ENCODE measurements around the gene TH. TPM values are rescaled to one million over a fixed set of nuclear protein-coding genes. Genes with fewer than 3 reads are reported as not detected.
"Not testable (repeated sequence)": the region's sequence is repeated elsewhere in the genome, so short reads cannot be mapped to it uniquely, and the experiment has no call there.

TH gene
- polyA plus RNA-seq, 1 donor from 2014 or later, result 3.6 TPM

DNA sequence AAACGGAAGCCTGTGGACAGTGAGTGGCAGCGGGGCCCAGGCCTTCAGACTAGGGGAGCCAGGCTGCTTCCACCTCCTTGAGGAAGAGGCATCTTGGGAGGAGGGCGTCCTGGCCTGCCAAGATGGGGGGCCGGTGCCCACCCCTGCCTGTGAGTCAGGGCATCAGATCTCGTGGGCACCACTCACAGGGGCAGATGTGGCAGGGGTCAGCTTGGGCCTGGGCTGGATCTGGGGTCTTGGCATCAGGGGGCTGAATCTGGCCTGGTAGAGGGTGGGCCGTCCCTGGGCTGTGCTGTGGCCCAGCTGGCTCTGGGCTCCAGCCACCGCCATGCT is 24.1 kb upstream of the TH start:
- no peaks in the 10 kb centered on the region for H3F3A ChIP-seq (ENCODE audit: insufficient read depth, low read length, poor library complexity, severe bottlenecking)
- no peaks in the 10 kb centered on the region for H4K20me1 ChIP-seq (ENCODE audit: insufficient read depth)
- TF ChIP-seq, protein P1, sequence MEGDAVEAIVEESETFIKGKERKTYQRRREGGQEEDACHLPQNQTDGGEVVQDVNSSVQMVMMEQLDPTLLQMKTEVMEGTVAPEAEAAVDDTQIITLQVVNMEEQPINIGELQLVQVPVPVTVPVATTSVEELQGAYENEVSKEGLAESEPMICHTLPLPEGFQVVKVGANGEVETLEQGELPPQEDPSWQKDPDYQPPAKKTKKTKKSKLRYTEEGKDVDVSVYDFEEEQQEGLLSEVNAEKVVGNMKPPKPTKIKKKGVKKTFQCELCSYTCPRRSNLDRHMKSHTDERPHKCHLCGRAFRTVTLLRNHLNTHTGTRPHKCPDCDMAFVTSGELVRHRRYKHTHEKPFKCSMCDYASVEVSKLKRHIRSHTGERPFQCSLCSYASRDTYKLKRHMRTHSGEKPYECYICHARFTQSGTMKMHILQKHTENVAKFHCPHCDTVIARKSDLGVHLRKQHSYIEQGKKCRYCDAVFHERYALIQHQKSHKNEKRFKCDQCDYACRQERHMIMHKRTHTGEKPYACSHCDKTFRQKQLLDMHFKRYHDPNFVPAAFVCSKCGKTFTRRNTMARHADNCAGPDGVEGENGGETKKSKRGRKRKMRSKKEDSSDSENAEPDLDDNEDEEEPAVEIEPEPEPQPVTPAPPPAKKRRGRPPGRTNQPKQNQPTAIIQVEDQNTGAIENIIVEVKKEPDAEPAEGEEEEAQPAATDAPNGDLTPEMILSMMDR (IDR thresholded peaks at IDR 0.05; ENCODE audit: poor library complexity, severe bottlenecking), result no peak
- TF ChIP-seq EZH2 (IDR thresholded peaks at IDR 0.05; ENCODE audit: borderline replicate concordance, insufficient read depth, low read length, poor library complexity, severe bottlenecking) (no peak), POLR2AphosphoS5 (IDR thresholded peaks at IDR 0.05) (no peak), TAF1 (IDR thresholded peaks at IDR 0.05; ENCODE audit: low read depth) (no peak), MXI1 (conservative IDR thresholded peaks at IDR 0.05; ENCODE audit: poor library complexity, severe bottlenecking) (no peak), RAD21 (conservative IDR thresholded peaks at IDR 0.05) (no peak), EP300 (conservative IDR thresholded peaks at IDR 0.05; ENCODE audit: poor library complexity, severe bottlenecking) (no peak), SMC3 (conservative IDR thresholded peaks at IDR 0.05; ENCODE audit: poor library complexity) (no peak)
- TF ChIP-seq, protein P2, sequence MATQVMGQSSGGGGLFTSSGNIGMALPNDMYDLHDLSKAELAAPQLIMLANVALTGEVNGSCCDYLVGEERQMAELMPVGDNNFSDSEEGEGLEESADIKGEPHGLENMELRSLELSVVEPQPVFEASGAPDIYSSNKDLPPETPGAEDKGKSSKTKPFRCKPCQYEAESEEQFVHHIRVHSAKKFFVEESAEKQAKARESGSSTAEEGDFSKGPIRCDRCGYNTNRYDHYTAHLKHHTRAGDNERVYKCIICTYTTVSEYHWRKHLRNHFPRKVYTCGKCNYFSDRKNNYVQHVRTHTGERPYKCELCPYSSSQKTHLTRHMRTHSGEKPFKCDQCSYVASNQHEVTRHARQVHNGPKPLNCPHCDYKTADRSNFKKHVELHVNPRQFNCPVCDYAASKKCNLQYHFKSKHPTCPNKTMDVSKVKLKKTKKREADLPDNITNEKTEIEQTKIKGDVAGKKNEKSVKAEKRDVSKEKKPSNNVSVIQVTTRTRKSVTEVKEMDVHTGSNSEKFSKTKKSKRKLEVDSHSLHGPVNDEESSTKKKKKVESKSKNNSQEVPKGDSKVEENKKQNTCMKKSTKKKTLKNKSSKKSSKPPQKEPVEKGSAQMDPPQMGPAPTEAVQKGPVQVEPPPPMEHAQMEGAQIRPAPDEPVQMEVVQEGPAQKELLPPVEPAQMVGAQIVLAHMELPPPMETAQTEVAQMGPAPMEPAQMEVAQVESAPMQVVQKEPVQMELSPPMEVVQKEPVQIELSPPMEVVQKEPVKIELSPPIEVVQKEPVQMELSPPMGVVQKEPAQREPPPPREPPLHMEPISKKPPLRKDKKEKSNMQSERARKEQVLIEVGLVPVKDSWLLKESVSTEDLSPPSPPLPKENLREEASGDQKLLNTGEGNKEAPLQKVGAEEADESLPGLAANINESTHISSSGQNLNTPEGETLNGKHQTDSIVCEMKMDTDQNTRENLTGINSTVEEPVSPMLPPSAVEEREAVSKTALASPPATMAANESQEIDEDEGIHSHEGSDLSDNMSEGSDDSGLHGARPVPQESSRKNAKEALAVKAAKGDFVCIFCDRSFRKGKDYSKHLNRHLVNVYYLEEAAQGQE (IDR thresholded peaks at IDR 0.05; ENCODE audit: borderline replicate concordance), result no peak
- H3K27ac ChIP-seq (ENCODE audit: low read length), result no peak overlapping the region
- H2AFZ ChIP-seq (ENCODE audit: low read depth, low read length), result no peak overlapping the region
- no peaks in the 10 kb centered on the region for H3K9me2 ChIP-seq (ENCODE audit: insufficient read depth, low read length)
- no peak overlapping the region for H3K4me3 ChIP-seq (ENCODE audit: low read length)
- H3K4me2 ChIP-seq (ENCODE audit: low read length), result no peak overlapping the region
- H3K9me3 ChIP-seq (ENCODE audit: low read length), result no peaks in the 10 kb centered on the region
- no peaks in the 10 kb centered on the region for H3K27me3 ChIP-seq (ENCODE audit: insufficient read depth, low read depth, low read length)
- no peak overlapping the region for H3K9ac ChIP-seq (ENCODE audit: low read length)
- no peaks in the 10 kb centered on the region for H3K79me2 ChIP-seq (replicated peaks; ENCODE audit: insufficient read depth, low read length)
- H3K36me3 ChIP-seq (ENCODE audit: insufficient read depth, low read length), result no peaks in the 10 kb centered on the region

DNA sequence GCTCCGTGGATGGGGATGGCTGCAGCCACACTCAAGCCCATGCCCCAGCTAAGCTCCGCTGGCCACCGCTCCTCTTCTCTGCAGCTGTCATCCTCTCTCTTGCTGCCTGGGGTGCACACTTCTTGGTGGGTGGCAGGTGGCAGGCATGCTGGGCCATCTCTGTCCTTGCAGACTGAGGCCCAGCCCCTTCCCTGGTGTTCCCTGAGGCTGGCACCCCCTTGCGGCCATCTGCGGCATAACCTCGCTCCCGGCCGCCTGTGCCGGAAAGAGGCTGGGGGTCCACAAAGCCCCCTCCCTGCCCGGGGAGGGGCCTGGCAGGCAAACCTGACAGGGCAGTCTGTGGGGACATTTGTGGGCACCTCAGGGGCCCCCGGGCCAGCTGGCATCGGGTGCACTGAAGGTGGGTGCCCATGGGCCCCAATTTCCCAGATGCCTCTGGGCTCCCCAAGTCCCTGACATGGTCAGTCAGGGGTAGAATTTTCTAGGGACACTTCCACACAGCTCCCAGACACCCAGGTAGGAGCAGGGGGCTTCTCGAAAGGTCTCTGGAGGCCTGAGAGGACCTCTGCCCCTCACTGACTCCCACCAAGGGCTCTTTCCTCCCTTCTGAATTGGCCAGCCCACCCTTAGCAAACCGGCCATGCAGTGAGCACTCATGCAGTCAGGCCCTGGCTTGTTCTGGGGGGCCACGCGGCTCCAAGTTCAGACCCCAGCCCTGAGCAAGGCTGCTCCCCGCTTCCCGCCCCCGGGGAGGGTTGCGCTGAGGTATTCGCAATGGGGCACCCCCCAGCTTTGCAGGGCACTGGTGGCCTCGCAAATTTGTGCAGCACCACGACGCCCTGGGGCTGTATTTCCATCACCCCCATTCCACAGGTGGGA is 23.5 kb upstream of the TH start:
- TF ChIP-seq, protein P2 (IDR thresholded peaks at IDR 0.05; ENCODE audit: borderline replicate concordance), result no peak
- TF ChIP-seq, protein P1 (IDR thresholded peaks at IDR 0.05; ENCODE audit: poor library complexity, severe bottlenecking), result peak; percentile 66
- TF ChIP-seq RAD21 (conservative IDR thresholded peaks at IDR 0.05), result peak; percentile 16
- Histone ChIP-seq H3K27ac (ENCODE audit: low read length) (no peak overlapping the region), H3K9ac (ENCODE audit: low read length) (no peak overlapping the region), H2AFZ (ENCODE audit: low read depth, low read length) (no peak overlapping the region), H3K4me3 (ENCODE audit: low read length) (no peak overlapping the region), H3K9me3 (ENCODE audit: low read length) (no peaks in the 10 kb centered on the region), H4K20me1 (ENCODE audit: insufficient read depth) (no peaks in the 10 kb centered on the region), H3K36me3 (ENCODE audit: insufficient read depth, low read length) (no peaks in the 10 kb centered on the region), H3K79me2 (replicated peaks; ENCODE audit: insufficient read depth, low read length) (no peaks in the 10 kb centered on the region), H3F3A (ENCODE audit: insufficient read depth, low read length, poor library complexity, severe bottlenecking) (no peaks in the 10 kb centered on the region), H3K9me2 (ENCODE audit: insufficient read depth, low read length) (no peaks in the 10 kb centered on the region), H3K27me3 (ENCODE audit: insufficient read depth, low read depth, low read length) (no peaks in the 10 kb centered on the region), H3K4me2 (ENCODE audit: low read length) (no peak overlapping the region)

DNA sequence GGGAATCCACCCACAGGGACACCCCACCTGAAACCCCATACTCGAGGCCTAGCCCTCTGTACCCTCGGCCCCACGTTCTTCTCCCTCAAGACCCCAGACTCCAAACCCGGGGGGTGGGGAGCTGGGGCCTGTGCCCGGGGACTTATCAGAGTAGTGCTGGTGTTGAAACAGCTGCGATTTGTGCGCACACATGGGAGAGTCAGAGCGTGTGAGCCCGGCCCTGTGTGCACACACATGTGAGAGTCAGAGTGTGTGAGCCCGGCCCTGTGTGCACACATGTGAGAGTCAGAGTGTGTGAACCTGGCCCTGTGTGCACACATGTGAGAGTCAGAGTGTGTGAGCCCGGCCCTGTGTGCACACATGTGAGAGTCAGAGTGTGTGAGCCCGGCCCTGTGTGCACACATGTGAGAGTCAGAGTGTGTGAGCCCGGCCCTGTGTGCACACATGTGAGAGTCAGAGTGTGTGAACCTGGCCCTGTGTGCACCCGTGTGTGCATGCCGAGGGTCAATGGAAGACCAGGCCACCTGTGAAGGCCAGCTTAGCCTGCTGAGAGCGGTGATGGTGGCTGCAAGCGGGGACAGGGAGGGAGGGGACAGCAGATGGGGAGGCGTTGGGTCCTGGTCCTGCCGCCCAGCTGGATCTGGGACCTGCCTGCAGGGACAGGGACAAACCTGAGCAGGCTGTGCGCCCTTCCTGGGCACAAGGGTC is 22.4 kb upstream of the TH start:
- not testable (repeated sequence) for H3K36me3 ChIP-seq (ENCODE audit: insufficient read depth, low read length); H3K4me2 ChIP-seq (ENCODE audit: low read length); H3K9me3 ChIP-seq (ENCODE audit: low read length); H2AFZ ChIP-seq (ENCODE audit: low read depth, low read length); H3F3A ChIP-seq (ENCODE audit: insufficient read depth, low read length, poor library complexity, severe bottlenecking); H3K27ac ChIP-seq (ENCODE audit: low read length); H3K9ac ChIP-seq (ENCODE audit: low read length); H3K4me3 ChIP-seq (ENCODE audit: low read length); H3K9me2 ChIP-seq (ENCODE audit: insufficient read depth, low read length); H3K79me2 ChIP-seq (replicated peaks; ENCODE audit: insufficient read depth, low read length); H3K27me3 ChIP-seq (ENCODE audit: insufficient read depth, low read depth, low read length); H4K20me1 ChIP-seq (ENCODE audit: insufficient read depth)
